ENCODE measurements around the gene TAL1.

The TAL1 gene

GRCh38 chr1:47229886-47230691 lies 1.9 kb downstream of the TAL1 start:
- no peak for DNase-seq (ENCODE audit: low spot score)

- DNase-seq (ENCODE audit: low spot score) = no peak
These were observed 2.8 kb downstream of the TAL1 start for GRCh38 chr1:47229031-47229885.

- DNase-seq (ENCODE audit: low spot score) = no peak
These were observed 3.4 kb downstream of the TAL1 start for GRCh38 chr1:47228644-47229030.

- no peak for DNase-seq (ENCODE audit: low spot score)
These were observed 4.4 kb downstream of the TAL1 start for GRCh38 chr1:47227341-47228232.

- no peak for DNase-seq (ENCODE audit: low spot score)
These were observed 5.2 kb downstream of the TAL1 start for GRCh38 chr1:47226839-47227215.

- no peak for DNase-seq (ENCODE audit: low spot score)
These were observed 5.7 kb downstream of the TAL1 start for GRCh38 chr1:47226121-47226838.

- no peak for DNase-seq (ENCODE audit: low spot score)
These were observed 6.5 kb downstream of the TAL1 start for GRCh38 chr1:47225430-47226100.

- no peak for DNase-seq (ENCODE audit: low spot score)
These were observed 7.2 kb downstream of the TAL1 start for GRCh38 chr1:47224676-47225399.

- no peak for DNase-seq (ENCODE audit: low spot score)
These were observed 7.9 kb downstream of the TAL1 start for GRCh38 chr1:47223921-47224675.

GRCh38 chr1:47223174-47223920 lies 8.7 kb downstream of the TAL1 start:
- no peak for DNase-seq (ENCODE audit: low spot score)

- no peak for DNase-seq (ENCODE audit: low spot score)
These were observed 9.5 kb downstream of the TAL1 start for GRCh38 chr1:47222476-47222875.

GRCh38 chr1:47219590-47220220 lies 12.3 kb downstream of the TAL1 start:
- DNase-seq (ENCODE audit: low spot score) = no peak

GRCh38 chr1:47219001-47219400 lies 13.0 kb downstream of the TAL1 start:
- DNase-seq (ENCODE audit: low spot score) = no peak

- DNase-seq (ENCODE audit: low spot score) = no peak
These were observed 15.6 kb downstream of the TAL1 start for GRCh38 chr1:47216278-47217059.

- DNase-seq (ENCODE audit: low spot score) = no peak
These were observed 16.3 kb downstream of the TAL1 start for GRCh38 chr1:47215713-47216112.

GRCh38 chr1:47214549-47214948 lies 17.5 kb downstream of the TAL1 start:
- no peak for DNase-seq (ENCODE audit: low spot score)

GRCh38 chr1:47213230-47213963 lies 18.6 kb downstream of the TAL1 start:
- no peak for DNase-seq (ENCODE audit: low spot score)

Measured in putamen (tissue), 1 donor.